NCI-H2081 (cell line): Measurements from ENCODE around the gene CREG2.

Source experiments
- DNase-seq, 2 experiments: peaks; one replicate each; lab custom pipeline; 2025; lab: John Stamatoyannopoulos, UW

The CREG2 gene, protein sequence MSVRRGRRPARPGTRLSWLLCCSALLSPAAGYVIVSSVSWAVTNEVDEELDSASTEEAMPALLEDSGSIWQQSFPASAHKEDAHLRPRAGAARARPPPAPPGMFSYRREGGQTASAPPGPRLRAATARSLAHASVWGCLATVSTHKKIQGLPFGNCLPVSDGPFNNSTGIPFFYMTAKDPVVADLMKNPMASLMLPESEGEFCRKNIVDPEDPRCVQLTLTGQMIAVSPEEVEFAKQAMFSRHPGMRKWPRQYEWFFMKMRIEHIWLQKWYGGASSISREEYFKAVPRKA

DNA sequence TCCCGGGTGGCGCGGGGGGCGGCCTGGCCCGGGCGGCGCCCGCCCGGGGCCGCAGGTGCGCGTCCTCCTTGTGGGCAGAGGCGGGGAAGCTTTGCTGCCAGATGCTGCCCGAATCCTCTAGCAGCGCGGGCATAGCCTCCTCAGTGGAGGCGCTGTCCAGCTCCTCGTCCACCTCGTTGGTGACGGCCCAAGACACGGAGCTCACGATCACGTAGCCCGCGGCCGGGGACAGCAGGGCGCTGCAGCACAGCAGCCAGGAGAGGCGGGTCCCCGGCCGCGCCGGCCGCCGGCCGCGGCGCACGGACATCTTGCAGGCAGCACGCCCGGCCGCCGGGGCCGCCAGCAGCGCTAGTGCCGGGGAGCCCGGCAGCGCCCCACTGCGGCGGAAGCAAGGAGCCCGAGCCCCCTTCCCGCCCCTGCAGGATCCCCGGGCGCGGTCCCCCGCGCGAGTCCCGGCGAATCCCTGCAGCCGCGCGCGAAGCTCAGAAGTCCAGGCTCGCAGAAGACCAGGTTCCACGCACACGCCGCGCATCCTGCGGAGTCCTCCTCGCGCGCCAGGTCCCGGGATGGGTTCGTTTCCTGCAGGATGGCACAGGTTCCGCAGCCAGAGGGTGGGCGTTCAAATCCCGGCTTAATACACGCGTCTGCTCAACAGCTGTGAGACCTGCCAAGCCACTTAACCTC, at the start of gene CREG2:
Gene CREG2, minus strand, starts transcription at position 353 of the 684 bp plus-strand sequence. Its CDS starts 46 bp downstream, at position 307.
- DNase-seq = peak; percentile 33 to 45

DNA sequence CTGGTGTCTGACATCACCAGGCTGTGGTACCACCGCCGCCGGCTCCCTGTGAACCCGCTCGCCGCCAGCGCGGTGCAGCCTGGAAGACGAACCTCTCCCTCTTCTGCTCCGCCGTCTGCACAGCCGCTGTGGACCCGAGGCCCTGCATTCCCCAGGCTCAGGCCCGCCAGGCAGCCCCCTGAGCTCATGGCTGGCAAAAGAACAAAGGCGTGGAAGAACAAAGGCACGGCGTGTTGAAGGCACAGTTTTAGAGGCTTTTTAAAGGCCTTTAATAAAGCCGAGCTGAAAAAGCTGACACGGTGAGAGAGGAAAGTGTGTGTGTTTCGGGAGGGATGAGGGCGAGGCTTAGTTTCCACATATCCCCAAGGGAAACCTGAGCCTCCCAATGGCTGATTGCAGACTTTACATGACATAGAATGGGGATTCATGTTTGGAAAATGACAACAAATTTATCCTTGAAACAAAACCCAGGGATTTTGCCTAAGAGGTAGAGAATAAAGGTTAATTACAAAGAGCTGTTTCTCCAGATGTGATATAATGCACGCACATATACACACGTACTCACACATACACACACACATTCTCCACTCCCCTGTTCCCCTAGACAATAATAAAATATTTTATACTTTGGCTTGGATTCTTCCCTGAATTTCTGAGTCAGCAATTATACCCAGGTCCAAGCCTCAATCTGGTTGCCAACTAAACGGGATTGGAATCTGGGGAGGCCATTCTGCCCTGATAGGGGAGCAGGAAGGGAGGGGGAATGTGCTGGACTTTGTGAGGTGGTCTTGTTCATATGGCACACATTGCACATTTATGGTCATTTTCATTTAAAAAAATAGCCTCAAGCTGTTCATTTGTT, 47.9 kb upstream of the CREG2 start:
- no peak for DNase-seq

DNA sequence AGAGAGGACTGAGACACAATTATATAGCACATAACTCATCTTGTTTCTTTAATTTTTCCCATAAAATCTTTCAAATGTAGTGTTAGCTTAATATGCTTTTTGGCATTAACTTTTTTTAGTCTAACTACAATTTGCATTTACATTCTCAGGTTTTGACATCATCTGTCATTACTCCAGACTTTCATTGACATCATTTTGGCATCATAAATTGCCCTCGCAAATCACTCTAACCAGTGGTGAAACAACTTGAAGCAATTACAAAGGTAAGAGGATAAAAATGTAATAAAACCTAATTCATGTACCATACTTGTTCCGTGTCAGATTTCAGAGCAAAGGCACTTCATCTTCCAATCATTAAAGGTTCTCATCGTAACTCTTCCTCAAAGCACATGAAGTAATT, 46.2 kb upstream of the CREG2 start:
- DNase-seq = no peak

DNA sequence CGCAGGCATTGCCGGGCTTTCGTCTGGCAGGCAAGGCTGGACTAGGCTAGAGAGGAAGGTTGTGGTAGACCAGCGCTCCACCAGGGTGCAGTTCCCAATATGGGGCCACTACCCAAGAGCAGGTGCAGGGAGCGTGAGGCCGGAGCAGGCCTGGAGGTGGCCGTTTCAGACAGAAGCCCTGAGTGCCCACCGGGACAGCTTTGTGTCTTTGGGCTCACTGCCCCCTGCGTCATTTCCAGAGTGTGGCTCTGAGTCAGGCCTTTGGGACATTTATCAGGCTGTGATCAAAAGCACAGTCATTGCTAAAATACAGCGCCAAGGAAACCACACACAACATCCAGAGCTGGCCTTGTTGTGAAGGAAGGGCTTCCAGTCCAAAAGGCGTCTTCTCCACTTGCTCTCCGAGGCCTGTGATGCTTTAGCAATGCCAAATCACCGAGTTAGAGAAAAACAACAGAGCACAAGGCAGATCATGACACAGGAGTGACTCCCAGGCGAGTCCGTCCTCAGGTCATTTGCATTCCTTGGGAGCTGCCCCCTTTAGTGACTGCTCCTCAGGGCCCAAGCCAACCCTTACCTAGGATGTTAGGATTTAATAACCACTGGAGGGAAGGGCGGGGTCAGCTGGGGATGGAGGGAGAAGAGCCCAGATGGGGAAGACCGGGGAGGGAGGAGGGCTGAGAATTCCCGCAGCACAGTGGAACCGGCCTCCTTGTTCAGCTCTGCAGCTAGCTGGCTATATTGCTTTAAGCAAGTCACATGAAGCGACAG, 45.3 kb upstream of the CREG2 start:
- no peak for DNase-seq

DNA sequence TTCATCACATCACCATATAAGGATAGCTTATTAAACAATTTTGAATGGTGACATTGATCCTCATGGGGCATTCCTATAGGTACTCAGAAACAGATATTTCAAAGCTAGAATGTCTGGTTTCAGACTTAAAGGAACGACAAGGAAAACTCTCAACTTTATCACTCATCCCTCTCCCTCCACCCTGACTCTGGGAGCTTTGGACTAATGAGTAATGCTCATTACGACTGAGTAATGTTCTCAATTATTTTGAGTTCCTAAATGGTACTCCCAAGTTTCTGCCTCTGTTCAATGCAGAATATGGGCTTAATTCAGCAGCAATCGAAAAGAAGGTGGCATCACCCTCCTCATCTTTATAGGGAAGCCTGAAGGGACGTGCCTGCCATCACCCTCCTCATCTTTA, 44.2 kb upstream of the CREG2 start:
- no peak for DNase-seq

DNA sequence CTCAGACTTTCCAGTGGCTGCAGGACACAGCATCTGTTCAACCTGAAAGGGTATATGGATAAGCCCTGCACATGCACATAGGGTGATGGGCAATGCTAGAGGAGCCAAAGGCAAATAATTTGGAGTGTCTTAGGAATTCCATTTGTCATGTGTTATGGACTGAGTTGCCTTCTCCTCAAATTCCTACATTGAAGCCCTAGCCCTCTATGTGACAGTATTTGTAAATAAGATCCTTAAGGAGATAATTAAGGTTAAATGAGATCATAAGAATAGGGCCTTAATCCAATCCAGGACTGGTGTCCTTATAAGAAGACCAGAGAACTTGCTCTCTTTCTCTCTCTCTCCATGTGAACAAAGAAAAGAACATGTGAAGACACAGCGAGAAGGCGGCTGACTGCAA, 42.9 kb upstream of the CREG2 start:
- DNase-seq = no peak

DNA sequence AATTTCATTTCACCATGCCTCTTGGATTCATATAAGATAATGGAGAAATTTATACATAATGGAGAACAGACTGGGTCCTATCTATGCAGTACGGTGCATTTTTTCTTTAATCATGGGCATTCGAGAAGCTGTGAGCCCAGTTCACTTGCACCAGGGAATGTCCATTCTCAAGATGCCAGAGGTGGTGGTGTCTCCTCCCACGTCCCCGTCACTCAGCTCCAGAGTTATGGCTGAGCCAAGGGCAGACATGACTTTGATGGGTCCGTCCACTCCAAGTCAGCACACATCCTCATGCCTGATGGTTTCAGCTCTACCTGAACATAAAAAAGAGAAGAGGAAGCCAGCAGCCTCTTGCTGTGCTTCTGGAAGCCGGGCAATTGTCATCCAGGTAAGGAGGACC, 42.1 kb upstream of the CREG2 start:
- DNase-seq = no peak

DNA sequence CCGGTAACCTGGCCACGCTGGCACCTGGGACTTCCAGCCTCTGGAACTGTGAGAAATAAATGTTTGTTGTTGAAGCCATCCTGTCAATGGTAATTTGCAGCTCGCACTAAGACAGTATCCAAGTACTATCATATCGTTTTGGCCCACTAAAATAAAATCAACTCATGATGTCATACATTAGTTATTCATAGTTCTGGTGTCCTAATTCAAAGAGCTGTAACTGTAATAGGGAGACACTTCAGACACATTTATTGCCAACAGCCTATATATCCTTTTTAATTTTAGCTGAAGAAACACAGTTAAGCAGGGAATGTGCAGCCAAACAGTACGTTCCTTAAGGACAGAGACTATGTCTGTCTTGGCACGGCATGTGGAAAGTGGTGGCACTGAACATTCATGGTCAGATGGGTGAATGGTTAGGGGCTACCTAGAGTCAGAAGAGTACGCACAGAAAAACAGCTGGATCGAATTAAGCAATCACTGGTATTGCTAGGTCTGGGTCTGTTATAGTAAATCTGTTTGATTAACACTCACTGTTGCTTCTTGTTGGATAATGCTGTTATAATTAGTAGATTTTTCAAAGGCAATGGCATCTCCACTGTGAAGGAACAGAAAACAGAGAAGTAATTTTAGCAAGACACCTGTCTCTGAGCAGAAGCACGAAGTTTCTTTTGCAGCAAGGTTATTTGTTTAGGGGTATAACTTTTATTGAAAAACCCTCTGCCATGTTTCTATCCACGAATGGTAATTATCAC, 41.3 kb upstream of the CREG2 start:
- no peak for DNase-seq

DNA sequence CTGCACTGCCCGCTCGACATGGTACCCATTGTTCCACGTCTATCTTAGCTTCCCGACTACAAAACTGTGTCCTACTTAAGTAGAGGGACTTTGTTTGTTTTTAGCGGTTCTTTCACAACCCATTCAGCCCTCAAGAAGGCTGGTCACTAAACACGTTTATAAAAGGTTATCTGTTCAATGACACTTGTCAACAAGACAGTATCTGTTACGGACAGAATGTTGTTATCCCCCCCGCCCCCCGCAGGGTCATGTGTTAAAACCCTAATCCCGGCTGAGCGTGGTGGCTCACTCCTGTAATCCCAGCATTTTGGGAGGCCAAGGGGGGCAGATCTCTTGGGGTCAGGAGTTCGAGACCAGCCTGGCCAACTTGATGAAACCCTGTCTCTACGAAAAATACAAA, 40.4 kb upstream of the CREG2 start:
- DNase-seq = no peak

DNA sequence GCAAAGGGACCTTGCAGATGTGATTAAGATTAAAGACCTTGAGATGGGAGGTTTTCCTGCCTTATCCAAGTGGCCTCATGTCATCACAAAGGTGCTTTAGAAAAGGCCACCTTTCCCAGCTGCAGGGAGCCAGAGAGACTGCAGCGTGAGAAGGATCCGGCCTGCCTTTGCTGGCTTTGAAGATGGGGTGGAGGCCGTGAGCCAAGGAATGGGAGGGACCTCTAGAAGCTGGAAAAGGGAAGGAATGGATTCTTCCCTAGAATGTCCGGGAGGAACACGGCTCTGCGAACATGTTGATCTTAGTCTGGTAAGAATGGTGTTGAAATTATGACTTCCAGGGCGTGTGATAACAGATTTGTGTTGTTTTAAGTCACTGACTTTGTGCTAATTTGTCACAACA, 39.9 kb upstream of the CREG2 start:
- DNase-seq = no peak

DNA sequence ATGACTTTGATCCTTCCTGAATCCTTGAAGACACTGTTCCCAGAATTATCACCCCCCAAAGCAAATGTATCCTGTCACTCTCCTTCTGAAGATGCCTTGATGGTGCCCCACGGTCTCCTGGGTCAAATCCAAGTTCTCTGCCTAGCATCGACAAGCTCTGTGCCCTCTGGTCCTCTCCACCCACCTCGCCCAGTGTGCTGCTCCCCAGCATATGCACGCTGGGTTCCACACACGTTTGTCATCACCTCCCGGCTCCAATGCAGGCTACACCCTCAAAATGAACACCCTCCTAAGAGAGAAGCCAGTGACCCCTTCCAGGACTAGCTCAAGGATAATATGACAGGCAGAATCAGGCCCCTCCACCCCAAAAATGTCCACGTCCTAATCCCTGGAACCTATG, 39.5 kb upstream of the CREG2 start:
- DNase-seq = no peak

DNA sequence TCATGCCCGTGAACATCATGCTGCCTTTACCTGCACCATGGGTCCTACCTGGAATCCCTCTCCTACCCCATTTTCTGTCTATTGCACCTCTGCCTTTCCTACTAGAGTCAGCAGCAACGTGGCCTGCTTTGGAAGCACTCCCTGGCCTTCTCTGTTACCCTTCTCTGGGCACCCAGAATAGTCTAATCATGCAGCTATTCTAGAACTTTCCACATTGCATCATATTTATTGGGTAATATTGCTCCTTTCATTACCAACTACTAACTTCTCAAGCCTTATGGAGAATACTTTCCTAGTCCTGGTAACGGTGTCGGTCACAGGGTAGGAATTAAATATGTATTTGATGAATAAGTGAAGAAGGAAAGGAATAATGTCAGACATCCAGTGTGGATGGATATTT, 33.3 kb upstream of the CREG2 start:
- no peak for DNase-seq

DNA sequence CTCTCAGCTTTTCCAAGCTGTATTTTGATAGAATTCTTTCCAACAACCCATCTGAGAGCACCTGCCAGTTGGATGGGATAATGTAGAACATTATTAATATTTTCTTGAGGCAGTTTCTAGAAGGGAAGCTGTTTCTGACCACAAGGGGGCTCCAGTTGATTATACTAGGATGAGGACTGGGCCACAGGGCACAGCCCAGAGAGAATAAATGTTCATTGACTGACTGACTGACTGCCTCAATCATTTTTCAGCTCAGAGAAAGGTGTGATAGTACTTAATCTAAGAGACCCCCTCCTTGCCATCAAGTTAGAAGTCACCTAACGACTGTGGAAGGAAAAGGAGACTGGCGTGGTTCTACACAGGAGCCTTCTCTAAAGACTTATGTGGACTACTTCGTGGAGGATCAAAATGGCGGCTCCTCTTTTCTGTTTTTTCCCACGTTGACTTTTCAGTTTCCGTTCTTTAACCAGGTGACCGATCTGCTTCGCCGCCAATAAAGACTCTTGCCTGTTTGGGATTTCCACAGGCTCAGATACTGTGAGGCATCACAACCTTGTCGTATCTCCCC, 31.9 kb upstream of the CREG2 start:
- peak; percentile 39 to 44 for DNase-seq

DNA sequence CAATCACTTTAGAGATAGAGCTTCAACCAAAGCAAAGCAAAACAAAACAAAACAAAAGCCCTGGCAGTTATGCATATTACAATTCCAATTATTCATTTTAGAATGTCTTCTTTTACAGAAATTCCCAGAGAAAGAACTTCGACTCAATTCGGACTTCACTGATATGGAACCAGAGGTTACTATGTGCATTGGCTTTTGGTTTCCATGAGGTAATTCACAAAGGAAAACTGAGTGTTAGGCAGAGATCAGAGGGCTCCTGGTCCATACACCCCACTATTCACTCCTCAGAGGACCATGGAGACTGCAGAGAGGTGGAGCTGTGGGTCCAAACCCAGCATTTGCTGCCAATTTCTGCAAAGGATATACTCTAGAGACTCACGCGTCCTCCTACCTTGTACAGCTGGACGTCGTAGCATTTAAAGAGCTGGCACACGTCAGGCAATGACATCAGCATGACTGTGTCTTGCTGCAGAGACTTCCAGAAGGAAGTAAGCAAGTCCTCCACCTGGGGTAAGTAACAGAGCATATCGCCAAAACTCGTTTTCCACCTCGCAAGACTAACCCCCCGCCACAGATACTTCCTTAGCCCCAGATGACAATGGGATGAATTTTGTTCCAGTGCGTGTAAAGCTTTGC, 31.3 kb upstream of the CREG2 start:
- no peak for DNase-seq

DNA sequence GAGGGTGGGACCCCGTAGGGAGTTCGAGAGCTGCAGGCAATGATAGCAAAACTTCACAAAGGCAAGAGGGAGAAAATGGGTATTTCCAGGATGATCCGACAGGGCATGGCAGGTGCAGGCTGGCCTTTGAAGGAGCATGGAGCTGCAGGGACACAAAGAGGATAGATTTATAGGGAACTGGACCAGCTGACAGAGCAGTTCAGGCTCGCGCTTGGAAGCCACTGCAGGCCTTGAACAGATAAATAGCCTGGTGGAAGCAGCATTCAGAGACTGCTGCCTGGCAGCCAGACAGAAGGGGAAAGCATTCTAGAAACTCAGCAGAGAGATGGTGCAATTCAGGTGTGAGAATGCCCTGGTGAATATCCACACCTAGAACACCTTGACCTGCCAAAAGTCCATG, 29.3 kb upstream of the CREG2 start:
- DNase-seq = no peak

DNA sequence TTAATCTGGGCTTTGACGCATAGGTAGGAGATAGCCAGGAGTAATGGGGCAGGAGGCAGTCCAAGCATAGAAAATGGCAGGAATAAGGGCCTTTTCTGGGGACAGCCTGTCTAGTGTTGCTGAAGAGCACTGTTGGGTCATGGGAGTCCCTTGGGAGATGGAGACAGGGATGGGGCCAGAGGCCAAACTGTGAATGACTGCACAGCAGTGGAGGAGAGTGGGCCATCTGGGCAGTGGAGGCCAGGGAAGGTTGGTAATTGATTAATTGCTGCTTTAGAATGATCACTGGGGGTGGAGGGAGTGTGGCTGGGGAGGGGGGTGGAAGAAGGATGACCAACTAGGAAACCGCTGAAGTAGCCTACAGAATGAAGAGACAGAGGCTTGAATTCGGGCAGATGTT, 28.6 kb upstream of the CREG2 start:
- DNase-seq = no peak

DNA sequence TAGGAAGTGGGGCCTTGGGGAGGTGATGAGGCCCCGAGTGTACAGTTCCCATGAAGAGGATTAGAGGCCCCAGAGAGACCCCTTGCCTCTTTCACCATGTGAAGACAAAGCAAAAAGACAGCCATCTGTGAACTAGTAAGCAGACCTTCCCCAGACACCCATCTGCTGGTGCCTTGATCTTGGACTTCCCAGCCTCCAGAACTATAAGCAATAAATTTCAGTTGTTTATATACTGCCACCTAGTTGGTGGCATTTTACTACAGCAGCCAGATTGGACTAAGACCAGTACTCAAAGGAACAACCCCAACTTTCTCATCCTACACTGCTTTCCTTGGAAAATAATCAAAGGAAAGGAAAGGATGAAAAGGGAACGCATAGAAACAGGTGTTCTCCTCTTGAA, 27.9 kb upstream of the CREG2 start:
- no peak for DNase-seq

DNA sequence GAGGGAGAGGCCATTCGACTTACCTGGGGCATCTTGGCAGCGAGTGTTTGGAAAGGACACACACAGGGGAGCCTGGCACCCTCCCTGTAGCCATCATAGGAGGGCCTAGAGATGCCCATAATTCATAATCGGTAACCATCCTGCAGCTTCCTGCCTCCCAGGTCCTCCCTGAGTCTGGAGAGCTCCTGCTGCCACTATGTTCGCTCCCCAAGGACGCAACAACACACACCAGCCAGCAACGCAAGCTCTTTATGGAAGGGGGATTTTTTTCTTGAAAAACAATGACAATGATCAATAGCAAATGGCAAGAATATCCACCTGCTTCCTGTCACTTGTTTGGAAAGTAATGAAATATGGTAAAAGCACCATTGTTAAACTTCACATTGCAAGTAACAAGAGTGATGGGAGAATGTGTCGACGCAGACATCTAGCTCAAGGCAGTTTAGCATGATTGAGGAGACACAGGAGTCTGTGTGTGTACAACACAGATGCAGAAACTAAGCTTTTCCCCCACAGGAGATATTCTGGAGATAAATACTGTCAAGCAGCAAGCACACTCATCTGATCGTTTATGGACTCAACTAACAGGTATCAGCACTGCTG, 24.9 kb upstream of the CREG2 start:
- DNase-seq = no peak

DNA sequence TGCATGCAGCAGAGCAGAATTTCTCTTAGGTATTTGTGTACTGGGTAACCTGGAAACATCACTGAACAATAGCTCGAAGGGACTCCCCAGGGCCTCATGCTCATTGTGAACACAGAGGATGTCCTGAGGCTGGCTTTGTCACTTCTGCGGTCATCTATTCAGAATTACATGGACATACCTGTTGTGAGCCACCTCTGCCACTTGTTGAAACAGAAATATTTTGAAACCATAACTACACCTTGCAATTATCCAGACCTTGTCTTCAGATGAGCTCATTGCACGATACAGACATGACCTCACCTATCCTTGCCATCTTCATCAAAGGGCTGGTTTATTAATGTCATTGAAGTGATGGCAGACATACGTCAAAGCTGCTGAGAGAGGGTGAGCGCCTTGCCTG, 23.4 kb upstream of the CREG2 start:
- DNase-seq = peak; percentile 8 to 52

DNA sequence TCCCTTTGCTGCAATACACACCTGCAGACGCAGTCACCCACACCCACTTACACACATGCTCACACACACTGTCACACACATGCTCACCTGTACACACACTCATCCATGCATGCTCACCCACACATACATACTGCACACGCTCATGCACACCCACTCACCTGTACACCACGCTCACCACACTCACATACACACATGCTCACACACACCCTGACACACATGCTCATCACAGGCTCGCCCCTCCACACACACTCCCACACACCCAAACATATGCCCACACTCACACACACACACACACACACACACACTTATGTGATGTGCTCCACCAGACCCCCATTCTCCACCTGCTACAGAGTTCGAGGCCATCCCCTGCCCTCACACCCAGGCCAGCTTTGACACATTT, 22.8 kb upstream of the CREG2 start:
- no peak for DNase-seq
